AG09319 (cell line): Measurements from ENCODE around the gene SGSH.
A peak's percentile ranks its signal among the peaks of the same experiment; 100 is the strongest.

Source experiments
- DNase-seq: peaks from one replicate; pipeline ENCODE4 v3.0.0-alpha.2; 2010; ENCODE audit warnings: low read depth; ENCODE audit errors: extremely low read depth
- TF ChIP-seq, protein P1 (sequence below): IDR thresholded peaks from 2 replicates; pipeline ENCODE4 v1.5.1; 2011; ENCODE audit warnings: low read depth, mild to moderate bottlenecking, inconsistent platforms, low read length, moderate library complexity

Gene SGSH

DNA sequence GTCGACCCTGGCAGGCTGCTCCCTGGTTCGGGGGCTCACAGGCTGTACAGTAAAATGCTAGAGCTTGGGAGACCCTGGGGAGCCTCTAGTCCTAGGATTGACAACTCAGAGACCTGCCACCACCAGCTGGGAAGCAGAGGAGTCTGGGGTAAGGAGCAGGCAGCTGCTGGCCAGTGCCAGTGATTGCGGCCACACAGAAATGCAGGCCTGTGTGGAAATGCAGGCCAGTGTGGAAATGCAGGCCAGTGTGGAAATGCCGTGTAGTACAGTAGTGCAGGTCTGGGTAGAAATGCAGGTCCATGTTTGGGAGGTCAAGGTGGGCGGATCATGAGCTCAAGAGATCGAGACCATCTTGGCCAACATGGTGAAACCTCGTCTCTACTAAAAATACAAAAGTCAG lies 23.5 kb downstream of the SGSH start:
- TF ChIP-seq, protein P1, sequence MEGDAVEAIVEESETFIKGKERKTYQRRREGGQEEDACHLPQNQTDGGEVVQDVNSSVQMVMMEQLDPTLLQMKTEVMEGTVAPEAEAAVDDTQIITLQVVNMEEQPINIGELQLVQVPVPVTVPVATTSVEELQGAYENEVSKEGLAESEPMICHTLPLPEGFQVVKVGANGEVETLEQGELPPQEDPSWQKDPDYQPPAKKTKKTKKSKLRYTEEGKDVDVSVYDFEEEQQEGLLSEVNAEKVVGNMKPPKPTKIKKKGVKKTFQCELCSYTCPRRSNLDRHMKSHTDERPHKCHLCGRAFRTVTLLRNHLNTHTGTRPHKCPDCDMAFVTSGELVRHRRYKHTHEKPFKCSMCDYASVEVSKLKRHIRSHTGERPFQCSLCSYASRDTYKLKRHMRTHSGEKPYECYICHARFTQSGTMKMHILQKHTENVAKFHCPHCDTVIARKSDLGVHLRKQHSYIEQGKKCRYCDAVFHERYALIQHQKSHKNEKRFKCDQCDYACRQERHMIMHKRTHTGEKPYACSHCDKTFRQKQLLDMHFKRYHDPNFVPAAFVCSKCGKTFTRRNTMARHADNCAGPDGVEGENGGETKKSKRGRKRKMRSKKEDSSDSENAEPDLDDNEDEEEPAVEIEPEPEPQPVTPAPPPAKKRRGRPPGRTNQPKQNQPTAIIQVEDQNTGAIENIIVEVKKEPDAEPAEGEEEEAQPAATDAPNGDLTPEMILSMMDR = no peak
- DNase-seq = no peak

DNA sequence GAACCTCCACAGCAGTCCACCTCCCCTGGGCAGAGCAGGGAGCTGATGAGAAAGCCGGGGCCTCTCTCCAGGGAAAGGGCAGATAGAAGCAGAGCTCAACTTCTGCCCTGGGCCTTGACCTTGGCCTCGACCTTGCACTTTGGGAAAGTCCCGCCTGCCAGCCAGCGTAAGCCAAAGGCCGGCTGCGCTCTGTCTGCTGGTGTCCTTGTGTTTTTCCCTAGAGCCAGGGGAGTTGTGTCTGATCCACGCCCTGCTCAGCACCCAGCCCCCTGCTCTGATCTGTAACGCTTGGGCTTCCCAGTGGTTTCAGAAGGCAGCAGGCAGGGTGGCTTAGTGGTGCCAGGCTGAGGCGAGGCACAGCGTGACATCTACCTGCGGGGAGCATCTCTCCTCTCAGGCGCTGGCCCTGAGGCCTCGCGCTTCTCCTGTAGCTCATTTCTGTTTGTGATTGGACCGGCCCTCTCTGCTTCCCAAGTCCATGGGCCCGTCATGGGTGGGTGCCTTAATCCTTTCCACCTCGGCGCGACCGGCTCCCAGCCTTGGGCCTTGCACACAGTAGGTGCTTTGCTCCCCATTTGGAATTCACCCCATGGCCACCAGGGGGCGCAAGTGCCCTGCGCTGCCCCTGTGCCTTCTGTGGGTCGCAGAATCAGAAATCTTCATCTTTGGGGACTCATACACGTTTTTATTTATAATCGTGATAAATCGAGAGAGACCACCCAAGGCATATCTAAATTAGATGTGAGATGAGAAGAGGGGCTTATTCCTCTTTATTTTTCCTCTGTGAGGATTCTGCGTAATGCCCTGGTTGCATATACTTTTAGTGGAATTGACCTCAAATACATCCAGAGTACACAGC lies 24.2 kb downstream of the SGSH start:
- DNase-seq = no peak
- TF ChIP-seq, protein P1 = peak; percentile 89

DNA sequence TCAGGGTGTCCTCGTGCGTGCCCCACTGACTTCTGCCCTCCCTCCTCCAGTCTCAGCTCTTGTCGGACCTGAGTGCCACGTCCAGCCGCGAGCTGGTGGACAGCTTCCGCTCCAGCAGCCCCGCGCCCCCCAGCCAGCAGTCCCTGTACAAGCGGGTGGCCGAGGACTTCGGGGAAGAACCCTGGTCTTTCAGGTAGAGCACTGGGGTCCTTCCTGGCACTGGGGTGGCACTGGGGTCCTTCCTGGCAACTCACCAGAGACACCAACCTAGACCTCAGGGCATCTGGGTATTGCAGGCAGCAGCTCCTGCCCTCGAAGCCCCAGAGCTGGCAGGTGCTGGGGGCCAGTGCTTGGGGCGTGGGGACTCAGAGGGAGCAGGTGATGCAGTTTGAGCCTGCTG lies 25.0 kb downstream of the SGSH start:
- TF ChIP-seq, protein P1 = no peak
- DNase-seq = no peak

DNA sequence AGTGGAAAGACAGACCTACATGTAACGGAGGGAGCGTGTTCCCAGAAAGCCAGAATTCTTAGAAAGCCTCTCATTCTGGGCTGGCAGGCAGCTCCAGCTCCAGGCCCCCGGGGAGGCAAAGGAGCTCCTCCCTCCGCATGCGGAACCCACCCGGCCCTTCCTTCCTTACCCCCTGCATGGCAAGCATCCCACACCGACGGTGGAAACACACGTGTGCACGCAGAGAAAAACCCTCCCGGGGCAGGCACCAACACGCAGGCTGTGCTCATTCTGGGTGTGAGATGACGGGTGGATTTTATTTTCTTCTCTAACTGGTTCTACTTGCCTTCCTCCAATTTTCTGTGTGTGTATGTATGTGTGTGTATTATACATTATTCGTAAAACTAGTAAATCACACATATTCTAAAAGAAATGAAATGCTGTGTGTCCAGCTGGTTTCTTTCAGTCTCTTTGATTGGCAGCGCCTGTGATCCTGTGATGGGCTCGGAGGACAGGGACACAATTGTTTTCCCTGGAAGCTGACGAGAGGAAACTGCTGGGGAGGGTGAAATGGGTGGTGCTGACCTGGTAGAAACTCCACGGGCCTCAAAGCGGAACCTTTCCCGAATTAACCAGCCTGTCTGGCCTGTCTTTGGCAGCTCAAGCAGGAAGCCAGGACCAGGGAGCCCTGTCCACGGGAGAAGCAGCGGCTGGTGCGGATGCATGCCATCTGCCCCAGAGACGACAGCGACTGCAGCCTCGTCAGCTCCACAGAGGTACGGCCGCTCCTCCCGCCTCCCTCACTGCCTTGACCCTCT lies 28.1 kb downstream of the SGSH start:
- DNase-seq = no peak
- TF ChIP-seq, protein P1 = no peak

DNA sequence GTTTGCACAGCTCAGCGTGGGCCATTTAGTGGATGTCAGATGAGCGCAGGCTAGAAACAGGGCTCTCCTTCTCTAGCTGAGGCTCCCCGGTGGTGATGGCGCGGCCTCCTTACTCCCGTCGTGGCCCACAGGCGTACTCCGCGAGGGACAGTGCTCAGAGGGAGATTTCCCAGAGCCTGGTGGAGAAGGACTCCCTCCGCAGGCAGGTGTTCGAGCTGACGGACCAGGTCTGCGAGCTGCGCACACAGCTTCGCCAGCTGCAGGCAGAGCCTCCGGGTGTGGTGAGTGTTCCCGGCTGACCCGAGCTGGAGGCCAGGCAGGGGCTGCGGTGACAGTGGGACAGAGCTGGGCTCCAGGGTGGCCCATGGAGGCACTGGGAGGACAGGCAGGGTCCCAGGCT lies 28.9 kb downstream of the SGSH start:
- TF ChIP-seq, protein P1 = no peak
- no peak for DNase-seq

DNA sequence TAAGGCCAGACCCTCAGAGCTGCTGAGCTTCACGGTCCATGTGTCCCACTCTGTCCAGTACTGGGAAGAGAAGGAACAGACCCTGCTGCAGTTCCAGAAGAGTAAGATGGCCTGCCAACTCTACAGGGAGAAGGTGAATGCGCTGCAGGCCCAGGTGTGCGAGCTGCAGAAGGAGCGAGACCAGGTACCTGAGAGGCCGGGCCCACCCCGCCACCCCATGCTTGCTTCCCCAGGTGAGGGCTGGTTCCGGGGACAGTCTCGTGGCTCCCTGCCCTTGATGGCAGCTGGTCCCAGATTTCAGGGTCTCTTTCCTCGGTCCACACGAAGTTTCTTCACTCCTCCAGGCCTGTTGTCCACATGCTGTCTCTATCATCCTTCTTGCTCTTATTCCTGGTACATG lies 29.4 kb downstream of the SGSH start:
- no peak for DNase-seq
- TF ChIP-seq, protein P1 = no peak

DNA sequence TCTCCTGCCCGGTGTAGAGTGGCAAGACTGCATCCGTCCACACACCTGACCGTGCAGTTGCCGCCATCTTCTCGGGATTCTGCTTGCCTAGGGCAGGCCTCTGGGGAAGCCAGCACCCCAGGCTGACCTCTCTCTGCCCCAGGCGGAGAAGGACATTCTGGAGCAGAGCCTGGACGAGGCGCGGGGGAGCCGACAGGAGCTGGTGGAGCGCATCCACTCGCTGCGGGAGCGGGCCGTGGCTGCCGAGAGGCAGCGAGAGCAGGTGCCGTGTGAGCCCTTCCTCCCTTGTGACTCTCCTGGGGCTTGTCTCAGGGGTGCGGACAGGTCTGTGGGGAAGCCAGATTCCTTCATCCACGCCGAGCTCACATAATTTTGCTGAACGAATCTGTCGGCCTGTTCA lies 30.5 kb downstream of the SGSH start:
- no peak for DNase-seq
- TF ChIP-seq, protein P1 = no peak
